Measurements from ENCODE around the gene PLCH1.

PLCH1 gene

DNA sequence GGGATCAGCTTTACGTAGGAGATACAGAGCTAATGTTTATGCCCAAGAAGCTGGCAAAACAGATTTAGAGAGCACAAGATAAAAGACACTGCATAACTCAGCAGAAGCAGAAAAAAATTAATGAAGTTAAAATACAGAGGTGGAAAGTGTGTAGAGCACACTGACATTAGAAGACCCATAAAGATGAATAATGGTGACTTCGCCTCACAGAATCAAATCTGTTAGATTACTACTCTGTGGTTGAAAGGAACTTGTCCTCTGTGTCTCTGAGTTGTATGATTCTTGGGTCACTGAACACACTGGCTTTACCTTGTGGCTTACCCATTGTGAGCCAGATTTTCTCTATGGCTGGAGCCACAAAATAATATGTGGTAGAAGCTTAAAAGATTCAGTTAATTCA, 224.4 kb downstream of the PLCH1 start:
- no peak for DNase-seq

DNA sequence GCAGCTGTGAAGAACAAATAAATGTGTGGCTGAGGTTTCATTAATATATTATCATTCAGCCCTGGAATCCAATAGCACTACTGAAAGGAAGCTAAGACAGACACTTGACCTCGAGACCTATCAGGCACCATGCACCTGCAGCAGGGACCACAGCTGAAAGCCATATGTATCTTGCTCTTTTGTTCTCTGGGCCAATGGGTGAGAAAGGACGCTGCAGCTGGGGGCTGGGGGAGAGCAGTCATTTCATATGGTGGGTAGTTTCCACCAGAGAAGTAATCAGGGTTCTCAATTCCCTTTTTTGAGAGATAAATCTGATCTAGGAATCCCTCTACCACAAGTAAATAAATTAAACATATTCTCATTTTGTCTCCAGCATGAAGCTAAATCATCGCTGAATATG, 225.8 kb downstream of the PLCH1 start:
- DNase-seq, result no peak

DNA sequence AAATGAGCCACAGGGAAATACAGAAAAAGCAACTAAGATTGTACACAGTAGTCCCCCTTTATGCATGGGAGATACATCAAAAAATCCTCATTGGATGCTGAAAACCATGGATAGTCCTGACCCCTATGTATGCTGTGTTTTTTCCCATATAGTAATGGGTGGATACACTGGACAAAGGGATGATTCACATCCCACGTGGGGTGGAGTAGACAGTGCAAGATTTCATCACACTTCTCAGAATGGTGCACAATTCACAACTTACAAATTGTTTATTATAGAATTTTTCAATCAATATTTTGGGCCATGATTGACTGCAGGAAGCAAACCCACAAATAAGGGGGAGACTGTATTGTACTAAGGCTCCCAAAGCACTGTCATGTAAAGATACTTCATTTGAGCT, 227.0 kb downstream of the PLCH1 start:
- DNase-seq, result no peak

DNA sequence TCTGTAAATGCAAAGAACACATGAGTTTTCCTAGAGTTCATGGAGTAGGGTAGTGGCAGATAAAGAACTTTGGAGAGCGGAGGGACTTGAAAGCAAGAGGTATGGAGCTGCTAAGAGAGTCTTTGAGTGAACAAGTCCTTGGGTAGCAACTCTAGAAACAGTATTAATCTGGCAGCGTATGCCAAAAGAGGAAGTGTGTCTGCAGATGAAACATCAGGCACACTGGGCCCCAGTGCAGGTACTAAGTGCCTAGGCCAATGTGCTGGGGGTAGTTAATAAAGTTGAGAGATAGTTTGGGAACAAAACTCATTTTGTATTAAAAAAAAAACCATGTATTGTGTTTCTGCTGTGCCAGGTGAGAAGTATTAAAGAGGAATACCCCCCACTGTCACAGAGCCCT, 228.4 kb downstream of the PLCH1 start:
- DNase-seq, result no peak

DNA sequence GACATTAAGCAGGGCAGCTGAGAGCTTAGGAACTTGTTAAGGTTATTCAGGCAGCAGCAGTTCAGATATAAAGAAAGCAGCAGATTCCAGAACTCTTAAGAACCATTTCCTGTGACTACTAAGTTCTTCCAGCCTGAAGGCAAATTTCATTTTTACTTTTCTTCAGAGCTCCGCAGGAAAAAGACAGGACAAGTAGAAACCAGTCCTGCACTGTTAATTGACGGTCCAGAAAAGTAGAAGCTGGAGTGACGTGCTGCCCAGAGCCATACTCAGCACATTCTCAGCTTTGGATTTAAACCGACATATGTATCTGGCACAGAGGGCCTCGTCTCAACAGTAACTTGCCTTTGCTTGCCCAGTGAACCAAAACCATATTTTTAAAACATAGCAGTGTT, 232.0 kb downstream of the PLCH1 start:
- no peak for DNase-seq

DNA sequence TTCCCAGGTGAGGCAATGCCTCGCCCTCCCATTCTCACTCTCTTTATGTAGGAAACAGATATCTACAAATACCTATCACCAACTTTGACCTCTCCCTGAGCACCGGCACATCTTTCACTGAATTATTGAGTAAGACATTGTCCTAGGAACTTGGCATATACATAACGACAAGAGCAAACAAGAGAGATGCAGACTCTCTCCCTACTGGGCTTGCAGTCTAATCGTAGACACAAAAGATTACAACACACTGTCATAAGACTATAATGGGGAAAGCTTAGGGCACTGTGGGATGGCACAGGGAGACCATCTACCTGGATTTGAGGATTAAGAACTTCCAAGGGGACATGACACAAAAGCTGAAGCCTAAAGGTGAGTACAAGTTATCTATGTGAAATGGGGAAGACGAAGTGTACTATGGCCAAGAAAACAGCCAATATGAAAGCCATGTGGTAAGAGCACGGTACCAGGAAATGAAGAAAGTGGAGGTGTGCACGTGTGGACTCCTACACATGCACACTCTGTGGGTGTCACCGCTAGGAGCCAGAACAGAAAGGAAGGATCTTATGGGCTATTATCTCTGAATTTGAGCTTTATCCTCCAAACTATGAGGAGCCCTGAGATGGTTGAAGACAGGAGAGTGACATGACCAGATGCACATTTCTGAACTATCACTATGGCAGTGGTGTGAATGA, 232.6 kb downstream of the PLCH1 start:
- no peak for DNase-seq

DNA sequence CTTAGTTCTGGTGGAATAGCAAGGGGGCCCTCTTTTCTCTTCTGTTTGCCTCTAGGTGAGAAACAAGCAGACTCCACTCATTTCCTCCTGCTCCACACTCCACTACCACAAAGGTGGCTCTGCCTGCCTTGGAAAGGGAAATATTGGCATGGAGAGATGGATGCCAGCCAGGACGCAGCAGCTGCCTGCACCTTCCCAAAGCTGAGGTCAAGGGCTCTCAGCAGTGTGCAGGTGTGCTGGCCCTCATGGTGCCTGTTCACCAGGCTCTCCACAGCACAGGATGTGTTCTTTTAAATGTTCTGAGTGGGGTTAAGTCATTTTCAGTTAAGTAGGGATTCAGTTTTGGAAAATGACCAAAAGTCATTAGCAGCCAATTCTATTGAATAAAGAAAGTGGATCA, 240.2 kb downstream of the PLCH1 start:
- no peak for DNase-seq

DNA sequence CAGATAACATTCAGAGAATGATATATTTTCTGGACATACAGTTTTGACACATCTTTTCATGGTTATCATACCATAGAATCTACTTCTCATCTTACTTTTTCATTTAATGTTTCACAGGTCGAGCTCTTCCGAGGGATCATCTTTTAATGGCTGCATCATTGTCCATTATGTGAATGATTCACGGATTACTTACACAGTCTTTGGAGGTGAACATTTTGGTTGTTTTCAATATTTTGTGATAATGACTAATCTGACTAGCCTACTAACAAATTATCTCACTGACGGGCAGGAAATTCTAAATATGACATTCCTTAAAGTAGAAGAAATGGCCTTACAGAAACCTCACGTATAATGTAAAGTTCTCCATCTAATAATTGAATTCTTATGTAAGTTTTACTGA, 242.2 kb downstream of the PLCH1 start:
- DNase-seq, result peak; percentile 62

DNA sequence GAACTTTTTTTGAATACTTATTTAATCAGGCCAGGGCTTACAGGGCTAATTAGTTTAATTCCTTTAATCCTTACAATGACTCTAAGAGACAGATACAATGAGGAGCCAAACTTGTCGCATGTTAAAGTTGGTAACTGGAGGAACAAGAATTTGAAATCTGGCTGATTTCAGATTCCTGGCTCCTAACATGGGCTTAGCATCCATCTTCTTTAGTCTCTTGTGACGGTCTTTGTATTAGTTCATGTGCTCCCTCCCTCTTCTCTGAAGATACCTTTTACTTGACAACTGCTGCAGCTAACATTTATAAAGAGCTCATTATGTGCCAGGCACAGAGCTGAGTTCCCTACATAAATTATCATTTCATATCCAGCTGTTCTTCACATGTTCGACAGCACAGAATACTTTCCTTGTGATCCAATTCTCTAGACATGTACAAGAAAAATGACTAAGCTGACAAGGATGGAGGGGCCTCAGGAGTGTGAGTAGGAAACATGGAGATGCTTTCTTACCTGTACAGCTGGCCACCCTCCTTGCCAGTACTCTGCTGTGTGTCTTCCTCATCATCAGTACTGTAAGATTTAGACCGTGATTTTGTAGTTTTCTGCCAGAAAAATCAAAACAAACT, 244.6 kb downstream of the PLCH1 start:
- DNase-seq, result peak; percentile 47

DNA sequence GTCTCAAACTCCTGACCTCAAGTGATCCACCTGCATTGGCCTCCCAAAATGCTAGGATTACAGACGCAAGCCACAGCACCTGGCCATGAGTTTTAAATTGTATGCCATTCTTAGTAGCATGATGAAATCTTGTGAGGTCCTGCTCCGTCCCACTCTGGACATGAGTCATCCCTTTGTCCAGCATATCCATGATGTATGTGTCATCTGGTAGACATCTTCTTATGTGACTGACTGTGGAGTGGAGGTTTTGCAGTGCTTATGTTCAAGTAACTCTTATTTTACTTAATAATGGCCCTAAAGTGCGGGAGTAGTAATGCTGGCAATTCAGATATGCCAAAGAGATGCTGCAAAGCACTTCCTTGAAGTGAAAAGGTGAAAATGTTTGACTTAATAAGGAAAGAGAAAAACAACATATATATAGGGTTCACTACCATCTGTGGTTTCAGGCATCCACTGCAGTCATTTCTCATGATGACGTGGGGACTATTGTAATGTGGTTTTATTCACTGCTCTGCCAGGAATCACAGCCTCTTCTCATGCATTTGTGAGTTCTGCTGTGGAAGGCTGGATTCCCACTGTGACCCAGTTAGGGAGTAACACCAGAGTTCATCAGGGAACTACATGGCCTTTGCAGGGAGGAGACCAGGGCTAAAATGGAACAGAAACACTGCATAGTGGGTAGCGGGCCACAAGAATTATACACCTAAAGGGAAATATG, 246.8 kb downstream of the PLCH1 start:
- DNase-seq, result peak; percentile 95

DNA sequence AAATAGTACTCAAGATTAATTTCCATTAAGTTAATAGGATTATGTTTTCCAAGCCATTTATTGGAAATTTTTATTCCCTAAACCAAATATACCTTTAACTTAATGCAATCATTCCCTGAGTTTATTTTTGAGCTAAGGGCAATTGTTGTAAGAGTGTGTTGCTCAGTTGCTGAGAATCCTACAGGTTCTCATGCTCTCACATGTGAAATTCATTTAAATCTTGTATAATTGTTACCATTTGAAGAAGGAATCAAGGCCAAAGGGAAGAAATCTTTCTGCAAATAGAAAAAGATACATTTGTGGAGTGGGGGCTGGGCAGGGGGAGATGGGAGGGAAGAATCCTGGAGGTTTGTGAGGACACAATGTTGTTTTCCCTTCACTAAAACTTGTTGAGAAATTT, 248.7 kb downstream of the PLCH1 start:
- no peak for DNase-seq

DNA sequence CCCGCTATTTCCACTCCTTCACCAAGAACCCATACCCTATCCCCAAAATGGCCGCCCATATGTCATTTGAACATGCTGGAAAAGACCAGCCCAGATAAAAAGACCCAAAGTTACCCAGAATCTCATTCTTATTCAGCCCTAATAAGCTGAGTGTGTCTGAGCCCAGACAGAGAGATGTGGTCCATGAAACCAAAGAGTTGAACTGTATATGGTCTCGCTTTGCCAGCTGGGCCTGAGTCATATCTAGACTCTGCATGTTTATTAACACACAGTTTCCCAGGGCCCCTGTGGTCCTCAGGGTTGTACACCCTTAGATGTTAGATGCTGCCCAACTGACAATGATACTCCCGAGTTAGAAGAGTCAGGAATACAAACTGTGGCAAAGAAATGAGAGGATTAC, 249.5 kb downstream of the PLCH1 start:
- DNase-seq, result peak; percentile 43

DNA sequence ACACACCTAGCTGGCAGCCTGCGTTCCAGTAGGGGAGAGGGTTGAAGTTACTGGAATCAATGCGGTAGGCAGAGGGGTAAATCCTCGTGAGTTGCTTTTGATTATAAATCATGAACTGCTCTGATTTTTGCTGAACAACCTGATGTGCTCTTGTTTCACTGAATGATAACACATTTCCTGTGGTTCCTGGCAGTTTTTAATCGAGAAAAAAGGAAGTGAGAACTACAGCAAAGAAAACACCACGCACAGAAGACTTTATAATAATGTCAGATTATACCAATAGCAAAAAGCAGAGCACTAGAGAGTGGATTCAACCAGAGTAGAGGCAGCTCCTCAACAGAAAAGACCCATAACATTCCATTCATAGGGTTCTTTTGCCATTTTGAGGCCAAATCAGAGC, 250.5 kb downstream of the PLCH1 start:
- DNase-seq, result no peak

DNA sequence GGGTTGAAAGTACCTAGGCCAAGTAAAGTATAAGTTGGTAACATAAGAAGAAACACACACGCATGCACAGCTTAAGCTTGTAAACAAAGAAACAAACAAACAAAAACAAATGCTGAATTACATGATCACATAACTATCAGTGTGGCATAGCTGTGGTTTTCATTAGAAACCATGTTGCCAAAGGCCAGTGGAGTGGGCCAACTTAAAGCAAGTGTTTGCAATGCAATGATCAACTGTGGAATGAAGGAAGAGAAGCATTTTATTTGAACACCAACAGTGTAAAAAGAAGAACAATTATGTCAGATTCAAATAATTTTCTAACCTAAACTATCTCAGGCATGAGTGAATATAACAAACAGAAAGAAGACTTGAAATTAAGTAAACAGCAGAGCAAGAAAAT, 252.0 kb downstream of the PLCH1 start:
- no peak for DNase-seq

DNA sequence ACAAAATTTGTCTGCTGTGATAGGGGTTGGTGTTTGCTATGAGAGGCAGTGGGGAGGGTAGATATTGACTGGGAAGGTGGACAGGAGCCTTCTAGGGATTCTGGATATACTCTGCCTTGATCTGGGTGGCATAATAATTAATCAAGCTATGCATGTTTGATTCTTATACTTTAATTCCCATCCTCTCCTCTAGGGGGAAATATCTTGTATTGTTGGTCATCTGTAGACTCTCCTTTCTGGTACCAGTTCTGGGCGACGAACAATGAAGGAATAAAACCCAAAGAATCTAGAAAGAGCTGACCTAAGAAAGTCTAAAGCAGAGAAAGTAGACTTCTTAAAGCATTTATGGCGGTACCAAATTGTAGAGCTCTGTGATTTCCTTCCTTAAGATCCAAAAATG, 253.2 kb downstream of the PLCH1 start:
- DNase-seq, result no peak

DNA sequence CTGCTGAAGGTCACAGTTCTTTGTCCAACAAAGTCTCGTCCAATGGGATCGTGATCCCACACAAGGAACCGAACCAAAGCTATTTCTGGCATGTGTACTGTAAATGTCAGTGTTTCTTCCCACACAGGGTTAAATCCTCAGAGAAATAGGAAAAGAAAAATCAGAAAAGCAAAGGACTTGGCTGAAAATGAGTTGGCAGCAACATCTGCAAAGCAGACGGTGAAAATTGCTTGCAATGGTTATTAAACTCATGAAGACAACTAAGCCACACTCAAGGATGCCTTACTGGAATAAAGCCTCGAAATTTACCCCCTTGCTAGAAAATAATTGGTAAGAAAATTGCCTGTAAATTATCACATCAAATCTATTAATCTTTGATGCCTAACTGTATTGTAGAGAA, 256.2 kb downstream of the PLCH1 start:
- no peak for DNase-seq

DNA sequence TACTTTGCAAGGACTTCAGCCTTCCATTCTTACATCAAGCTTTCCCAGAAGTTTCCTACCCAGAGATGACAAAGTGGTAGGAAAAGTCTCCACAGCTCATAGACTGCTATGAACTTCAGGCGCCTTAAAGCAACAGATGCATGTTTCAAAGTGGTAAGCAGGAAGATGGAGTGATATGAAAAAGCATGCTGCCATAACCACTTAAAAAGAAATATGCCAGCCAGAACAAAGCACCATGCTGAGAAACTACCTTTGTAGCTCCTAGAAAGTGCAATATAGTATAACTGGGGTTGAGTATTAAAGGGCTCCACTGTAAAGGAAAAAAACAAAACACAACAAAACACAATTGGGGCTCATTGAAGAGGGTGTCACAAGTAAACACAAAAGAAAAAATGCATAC, 259.0 kb downstream of the PLCH1 start:
- no peak for DNase-seq

DNA sequence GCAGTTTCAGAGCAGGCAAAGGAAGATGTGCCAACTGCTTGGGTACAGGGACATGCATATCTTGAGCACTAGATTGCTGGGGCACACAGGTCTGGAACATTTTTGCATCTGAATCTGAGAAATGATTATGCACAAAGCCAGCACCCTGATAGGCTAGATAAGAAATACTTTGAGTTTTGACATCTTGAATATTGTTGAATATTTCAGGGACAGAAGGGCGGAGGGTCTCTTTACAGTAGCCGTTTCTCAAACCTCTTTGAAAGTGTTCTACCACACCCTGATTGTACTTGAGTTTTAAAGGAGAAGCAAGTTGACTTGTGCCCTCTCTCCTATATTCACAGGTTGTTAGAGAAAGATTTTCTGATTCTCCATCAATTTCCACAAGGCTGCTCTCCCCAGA, 263.3 kb downstream of the PLCH1 start:
- DNase-seq, result no peak

DNA sequence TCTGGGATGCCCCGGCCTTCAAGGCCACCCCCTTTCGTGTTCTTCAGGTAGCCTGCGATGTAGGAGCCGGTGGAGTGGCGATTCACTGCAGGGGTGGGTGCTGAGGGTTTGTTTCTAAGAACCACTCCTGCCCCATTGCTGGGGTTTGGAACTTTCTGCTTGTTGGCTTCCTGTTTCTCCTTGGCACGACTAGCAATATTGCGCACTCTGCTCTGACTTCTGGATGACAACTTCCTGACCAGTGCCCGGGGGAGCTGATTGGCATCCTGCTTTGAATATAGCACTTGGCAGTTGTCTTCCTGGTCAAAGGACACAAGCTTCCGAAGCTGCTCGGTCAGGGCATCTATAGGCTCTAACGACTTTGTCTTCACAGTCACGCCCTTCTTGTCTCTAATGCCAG, 263.8 kb downstream of the PLCH1 start:
- DNase-seq, result no peak

DNA sequence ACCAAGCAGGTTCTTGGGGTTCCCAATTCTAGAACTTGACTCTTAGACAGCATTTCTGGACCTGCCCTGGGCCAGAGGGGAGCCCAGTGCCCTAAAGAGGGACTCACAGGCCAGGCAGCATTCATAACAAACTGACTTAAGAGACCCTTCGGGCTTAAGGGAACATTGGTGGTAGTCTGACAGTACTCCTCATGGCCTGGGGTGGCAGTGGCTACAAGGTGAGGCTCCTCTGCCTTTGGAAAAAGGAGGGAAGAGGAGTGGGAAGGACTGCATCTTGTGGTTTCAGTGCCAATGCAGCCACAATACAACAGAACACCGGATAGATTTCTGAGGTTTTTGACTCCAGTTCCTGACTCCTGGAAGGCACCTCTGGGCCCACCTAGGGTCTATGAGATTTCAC, 279.2 kb downstream of the PLCH1 start:
- no peak for DNase-seq

DNA sequence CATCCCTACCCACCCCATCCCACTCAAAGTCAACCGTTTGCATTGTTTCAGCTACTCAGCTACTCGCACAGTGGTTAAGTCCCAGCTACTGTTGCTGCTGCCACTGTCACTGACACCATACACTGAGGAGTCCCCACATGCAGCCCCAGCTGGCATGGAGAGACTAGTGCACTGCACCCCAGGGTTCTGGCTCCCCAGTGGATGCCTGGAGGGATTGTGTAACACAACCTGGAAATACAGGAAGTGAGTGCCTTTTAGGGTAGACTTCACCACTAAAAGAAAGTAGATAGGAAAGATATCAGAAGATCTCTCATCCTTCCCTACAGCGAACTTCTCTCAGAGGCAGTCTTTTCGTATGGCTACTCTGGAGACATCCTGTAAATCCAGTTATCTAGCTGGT, 282.2 kb downstream of the PLCH1 start:
- no peak for DNase-seq

DNA sequence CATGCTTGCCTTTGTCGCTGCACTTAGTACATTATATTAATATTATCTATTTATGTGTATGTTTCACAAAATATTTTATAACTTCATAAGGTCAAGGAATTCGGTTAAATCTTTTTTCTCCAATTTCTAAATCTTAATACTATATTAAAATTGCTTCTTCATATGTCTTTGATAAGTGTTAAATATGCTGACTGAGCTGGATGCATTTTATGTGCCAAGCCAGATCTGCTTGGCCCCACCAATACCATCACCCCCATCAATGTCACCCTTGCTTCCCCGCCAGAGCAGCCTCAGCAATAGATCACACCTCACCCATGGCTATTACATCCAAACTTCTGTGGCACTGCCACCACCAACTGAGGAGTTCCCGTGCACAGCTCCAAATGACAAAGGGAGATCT, 287.3 kb downstream of the PLCH1 start:
- DNase-seq, result no peak

DNA sequence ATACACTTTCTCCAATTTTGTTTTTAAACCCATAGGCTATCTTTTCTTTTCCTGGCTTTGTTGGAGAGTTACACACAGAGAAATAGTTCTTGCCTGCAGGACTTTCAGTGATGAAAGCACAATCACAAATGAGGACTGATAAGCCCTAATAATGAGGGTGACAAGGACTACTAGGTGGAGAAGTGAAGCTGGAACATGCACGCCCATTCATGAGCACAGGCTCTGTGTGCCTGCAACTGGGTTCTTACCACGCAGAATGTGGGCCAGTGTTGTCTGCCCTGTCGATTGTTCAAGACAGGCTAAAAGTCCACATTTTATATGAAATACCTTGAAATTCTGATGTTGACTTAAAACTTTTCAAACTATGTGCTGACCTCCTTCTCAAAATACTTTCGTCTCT, 289.1 kb downstream of the PLCH1 start:
- no peak for DNase-seq

DNA sequence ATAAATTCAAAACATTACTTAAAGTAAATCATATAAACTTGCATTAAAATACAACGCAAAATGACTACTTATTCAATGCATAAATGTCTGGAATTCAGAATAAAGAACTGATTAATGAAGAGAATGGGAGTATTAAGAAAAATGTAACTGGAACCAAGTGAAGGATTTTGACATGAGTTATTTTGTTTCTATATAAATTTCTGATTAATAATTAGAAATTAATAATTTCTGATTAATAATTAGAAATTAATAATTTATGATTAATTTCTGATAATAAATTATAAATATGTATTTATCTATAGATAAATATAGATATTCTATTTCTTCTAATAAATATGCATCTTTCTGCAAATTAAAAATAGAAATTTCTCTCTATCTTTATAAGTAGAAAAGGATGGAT, 291.4 kb downstream of the PLCH1 start:
- DNase-seq, result no peak

Measured in fibroblast of upper back skin (primary cell).